ENCODE data around the gene GRHPR.

GRHPR gene

GRCh38 chr9:37419204-37419603 is 3.3 kb upstream of the GRHPR start:
- TF ChIP-seq FOXM1 (IDR thresholded peaks at IDR 0.05; ENCODE audit: borderline replicate concordance): no peak
- no peak for TF ChIP-seq PKNOX1 (IDR thresholded peaks at IDR 0.05)
- no peak for TF ChIP-seq FOXA1 (IDR thresholded peaks at IDR 0.05)
- TF ChIP-seq CTBP1 (IDR thresholded peaks at IDR 0.05; ENCODE audit: borderline replicate concordance): no peak
- ChIA-PET POLR2A (no interaction called here), CTCF (no interaction called here)
- no peak for DNase-seq (ENCODE audit: extremely low spot score)

GRCh38 chr9:37420271-37421215 is 2.0 kb upstream of the GRHPR start:
- ChIA-PET CTCF (interaction anchor here (0.7 kb wide), 2 partner anchors 10 to 152 kb away, joined by 3 to 4 read pairs; no protein-coding TSS in a partner anchor), POLR2A (no interaction called here)
- DNase-seq (ENCODE audit: extremely low spot score): no peak
- TF ChIP-seq CTBP1 (IDR thresholded peaks at IDR 0.05; ENCODE audit: borderline replicate concordance) (no peak), SUZ12 (IDR thresholded peaks at IDR 0.05) (no peak)

- DNase-seq (ENCODE audit: extremely low spot score): no peak
Measured at GRCh38 chr9:37421914-37422288, 595 bp upstream of the GRHPR start.

GRCh38 chr9:37423508-37423907 is 1.0 kb downstream of the GRHPR start:
- DNase-seq (ENCODE audit: extremely low spot score): no peak
- ChIA-PET CTCF (no interaction called here), POLR2A (no interaction called here)
- no peak for TF ChIP-seq SUZ12 (IDR thresholded peaks at IDR 0.05)
- TF ChIP-seq NFRKB (IDR thresholded peaks at IDR 0.05): no peak
- TF ChIP-seq ARNT (IDR thresholded peaks at IDR 0.05): no peak
- no peak for TF ChIP-seq CTBP1 (IDR thresholded peaks at IDR 0.05; ENCODE audit: borderline replicate concordance)
- TF ChIP-seq FOXK2 (IDR thresholded peaks at IDR 0.05): no peak
- no peak for TF ChIP-seq ZNF384 (IDR thresholded peaks at IDR 0.05)
- TF ChIP-seq LEF1 (IDR thresholded peaks at IDR 0.05; ENCODE audit: borderline replicate concordance): no peak
- TF ChIP-seq BHLHE40 (IDR thresholded peaks at IDR 0.05; ENCODE audit: borderline replicate concordance): no peak
- TF ChIP-seq TARDBP (IDR thresholded peaks at IDR 0.05): no peak
- TF ChIP-seq FOXM1 (IDR thresholded peaks at IDR 0.05; ENCODE audit: borderline replicate concordance): no peak
- TF ChIP-seq FOXA1 (IDR thresholded peaks at IDR 0.05): no peak
- TF ChIP-seq ELF4 (IDR thresholded peaks at IDR 0.05): no peak
- no peak for TF ChIP-seq PKNOX1 (IDR thresholded peaks at IDR 0.05)
- TF ChIP-seq SP1 (IDR thresholded peaks at IDR 0.05): no peak

More at GRCh38 chr9:37421914-37422288, 595 bp upstream of the GRHPR start:
- ChIA-PET CTCF (no interaction called here), POLR2A (interaction anchor here (0.5 to 1.2 kb wide), 5 partner anchors 9 to 64 kb away, joined by 3 to 7 read pairs (median 3); partner anchors contain the start of genes POLR1E and ZBTB5)
- no peak for TF ChIP-seq SUZ12 (IDR thresholded peaks at IDR 0.05)
- TF ChIP-seq CTBP1 (IDR thresholded peaks at IDR 0.05; ENCODE audit: borderline replicate concordance): no peak
- no peak for TF ChIP-seq FOXM1 (IDR thresholded peaks at IDR 0.05; ENCODE audit: borderline replicate concordance)
- TF ChIP-seq ELF4 (IDR thresholded peaks at IDR 0.05): no peak
- no peak for TF ChIP-seq FOXA1 (IDR thresholded peaks at IDR 0.05)
- TF ChIP-seq HDGF (IDR thresholded peaks at IDR 0.05; ENCODE audit: borderline replicate concordance): no peak

GRCh38 chr9:37424204-37424685 is 1.7 kb downstream of the GRHPR start:
- ChIA-PET CTCF (interaction anchor here (1.2 kb wide), 1 partner anchor 9 kb away, joined by 5 read pairs; no protein-coding TSS in a partner anchor), POLR2A (no interaction called here)
- DNase-seq (ENCODE audit: extremely low spot score): no peak
- no peak for TF ChIP-seq SUZ12 (IDR thresholded peaks at IDR 0.05)
- no peak for TF ChIP-seq HDGF (IDR thresholded peaks at IDR 0.05; ENCODE audit: borderline replicate concordance)
- no peak for TF ChIP-seq FOXM1 (IDR thresholded peaks at IDR 0.05; ENCODE audit: borderline replicate concordance)

GRCh38 chr9:37424686-37425297 is 2.3 kb downstream of the GRHPR start:
- DNase-seq (ENCODE audit: extremely low spot score): no peak
- TF ChIP-seq ARNT (IDR thresholded peaks at IDR 0.05) (no peak), NFRKB (IDR thresholded peaks at IDR 0.05) (no peak), ELF4 (IDR thresholded peaks at IDR 0.05) (no peak), SUZ12 (IDR thresholded peaks at IDR 0.05) (no peak), FOXM1 (IDR thresholded peaks at IDR 0.05; ENCODE audit: borderline replicate concordance) (no peak), SP1 (IDR thresholded peaks at IDR 0.05) (no peak), HDGF (IDR thresholded peaks at IDR 0.05; ENCODE audit: borderline replicate concordance) (no peak), FOXK2 (IDR thresholded peaks at IDR 0.05) (no peak), L3MBTL2 (conservative IDR thresholded peaks at IDR 0.05) (no peak), ZNF384 (IDR thresholded peaks at IDR 0.05) (no peak), PKNOX1 (IDR thresholded peaks at IDR 0.05) (no peak), LEF1 (IDR thresholded peaks at IDR 0.05; ENCODE audit: borderline replicate concordance) (no peak)
- POLR2A ChIA-PET: no interaction called here
- CTCF ChIA-PET: interaction anchor here (1.2 kb wide), 1 partner anchor 9 kb away, joined by 5 read pairs; no protein-coding TSS in a partner anchor

Measured in HEK293T (cell line).